T-helper 1 cell (primary cell): ENCODE data around the gene ZNF608.

Experiments
- DNase-seq, 5 donors: peaks; one replicate each; pipeline ENCODE4 v3.0.0-alpha.2; 2012 to 2020

ZNF608 gene

DNA sequence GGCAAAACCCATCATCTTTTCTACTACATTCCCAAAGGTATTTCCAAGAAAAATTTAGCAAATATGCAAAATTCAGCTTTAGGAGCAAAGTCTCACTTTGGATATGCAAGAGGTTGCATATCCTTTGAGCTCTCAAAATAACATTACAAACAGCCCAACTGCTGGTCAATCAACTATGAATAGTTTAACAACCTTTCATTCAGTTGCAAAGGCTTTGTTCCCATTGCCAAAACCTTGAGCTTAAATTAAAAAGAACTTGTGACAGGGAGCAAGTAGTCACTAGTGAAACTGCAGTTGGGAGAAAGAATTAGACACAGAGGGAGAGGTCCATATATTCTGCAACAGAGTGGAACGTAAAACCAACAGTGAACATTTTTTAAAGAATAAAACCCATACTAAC, 8.8 kb downstream of the ZNF608 start:
- no peak for DNase-seq

DNA sequence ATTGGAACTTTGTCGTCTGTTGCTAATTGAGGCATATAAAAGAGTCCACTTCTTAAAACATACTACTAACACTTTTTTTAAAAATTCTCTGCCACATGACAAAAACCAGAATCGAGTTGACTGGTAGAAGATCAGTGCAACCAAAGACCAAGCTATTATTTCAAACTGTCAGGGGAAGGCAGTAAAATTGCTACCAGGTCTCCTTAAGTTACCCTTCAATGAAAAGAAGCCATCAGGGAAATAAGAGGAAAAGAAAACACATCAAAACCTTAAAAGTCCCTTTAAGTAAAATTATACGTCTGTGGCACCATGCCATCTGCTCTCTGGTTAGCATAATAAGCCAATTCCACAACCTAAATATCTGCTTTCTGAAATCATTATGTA, 9.6 kb downstream of the ZNF608 start:
- DNase-seq, result no peak

DNA sequence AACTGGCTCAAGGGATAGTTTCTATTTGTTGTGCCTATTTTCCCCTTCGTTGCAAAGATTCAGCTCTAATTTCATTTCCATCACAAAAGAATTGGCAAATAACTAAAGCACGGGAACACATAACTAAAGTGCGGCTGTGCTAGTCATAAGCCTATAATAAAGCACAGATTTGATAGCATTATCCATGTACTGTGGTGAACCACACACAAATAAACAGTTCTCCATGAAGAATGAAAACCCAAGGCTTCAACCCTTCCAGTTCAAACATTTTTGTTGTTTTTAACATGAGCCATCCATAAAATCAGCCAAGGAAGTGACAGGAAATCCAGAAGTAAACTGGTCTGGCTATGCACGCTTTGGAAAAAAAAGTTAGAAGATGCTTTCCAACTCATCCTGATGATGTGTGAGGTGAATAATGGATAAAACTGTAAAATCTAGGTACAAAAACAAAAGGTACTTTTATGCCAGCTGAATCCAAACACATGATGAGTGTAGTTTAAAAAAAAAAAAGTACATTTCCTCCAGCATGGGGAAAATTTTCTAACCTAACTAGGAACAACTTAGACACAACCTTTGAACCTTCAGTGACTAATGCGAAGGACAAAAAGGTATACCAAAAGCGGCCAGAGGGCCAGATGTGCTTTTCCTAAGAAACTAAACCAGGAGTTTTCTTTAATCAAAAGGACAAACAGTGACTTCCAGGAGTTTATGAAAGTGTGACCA, 10.2 kb downstream of the ZNF608 start:
- no peak for DNase-seq

DNA sequence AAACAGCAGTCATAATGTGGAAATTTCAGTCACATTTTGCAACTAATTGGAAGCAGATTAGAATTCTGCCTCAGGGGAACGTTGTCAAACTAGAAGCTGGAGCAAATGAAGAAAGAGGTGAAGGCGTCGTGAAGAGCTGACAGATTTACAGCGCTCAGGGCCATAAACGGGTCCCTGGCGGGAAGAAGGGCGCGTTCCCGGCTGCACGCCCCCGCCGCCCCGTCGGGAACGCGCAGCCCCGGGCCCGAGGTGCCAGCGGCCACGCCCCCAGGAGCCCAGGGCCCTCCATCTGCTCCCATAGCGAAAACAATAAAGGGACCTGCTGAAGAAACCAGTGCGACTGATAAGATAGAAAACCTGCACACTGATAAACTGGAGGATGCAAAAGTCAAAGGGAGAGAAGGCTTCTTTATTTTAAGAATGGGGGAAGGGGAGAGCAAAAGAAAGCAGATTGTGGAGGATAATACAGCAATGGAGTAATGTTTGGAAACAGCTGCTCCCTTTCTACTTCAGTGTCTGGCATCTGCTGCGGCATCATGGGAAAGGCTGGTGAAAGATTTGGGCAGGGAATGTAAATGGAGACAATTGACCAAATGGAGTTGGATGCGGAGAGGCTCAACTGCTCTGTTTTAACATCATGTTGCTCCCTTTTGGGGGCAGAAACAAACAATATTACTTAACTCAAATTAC, 11.1 kb downstream of the ZNF608 start:
- no peak for DNase-seq

DNA sequence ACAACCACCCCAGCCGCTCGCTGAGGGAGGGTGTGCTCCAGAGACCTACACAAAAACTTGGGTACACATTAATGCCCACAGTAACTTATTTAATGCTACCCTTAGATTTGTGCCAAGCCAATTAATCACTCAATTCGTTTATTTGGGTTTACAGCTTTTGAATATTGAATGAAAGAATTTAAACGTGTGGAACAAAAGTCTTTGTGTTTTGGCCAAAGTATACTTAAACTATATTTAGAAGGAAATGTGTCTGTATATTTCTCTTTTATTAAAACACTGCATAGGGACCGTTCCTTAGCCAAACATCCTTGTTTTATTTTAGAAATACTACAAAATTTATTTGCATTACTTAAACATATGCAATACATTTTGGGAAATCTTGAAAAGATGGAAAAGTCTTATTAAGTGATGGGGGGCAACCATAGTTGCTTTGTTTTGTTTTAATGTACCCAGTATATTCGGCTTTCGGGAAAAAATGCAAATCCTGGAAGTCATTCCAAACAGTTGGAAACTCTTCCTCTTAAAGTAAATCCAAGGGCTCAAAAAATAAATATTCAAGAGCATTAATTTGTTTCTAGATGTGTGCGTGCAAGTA, 11.8 kb downstream of the ZNF608 start:
- DNase-seq, result no peak

DNA sequence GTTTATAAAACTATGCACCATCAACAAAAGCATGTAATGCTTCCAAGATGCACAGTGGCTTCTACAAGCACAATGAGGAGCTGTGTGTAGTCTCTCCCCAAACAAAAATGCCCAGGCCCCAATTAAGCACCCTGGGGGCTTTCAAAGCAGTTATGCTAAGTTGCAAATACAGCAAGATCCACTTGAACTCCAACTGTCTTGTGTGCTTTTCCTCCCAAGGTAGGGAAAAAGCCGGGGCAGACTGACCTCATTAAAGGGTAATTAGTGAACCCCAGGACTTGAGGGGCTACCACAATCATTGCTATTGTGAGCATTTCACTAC, 13.1 kb downstream of the ZNF608 start:
- DNase-seq, result no peak

DNA sequence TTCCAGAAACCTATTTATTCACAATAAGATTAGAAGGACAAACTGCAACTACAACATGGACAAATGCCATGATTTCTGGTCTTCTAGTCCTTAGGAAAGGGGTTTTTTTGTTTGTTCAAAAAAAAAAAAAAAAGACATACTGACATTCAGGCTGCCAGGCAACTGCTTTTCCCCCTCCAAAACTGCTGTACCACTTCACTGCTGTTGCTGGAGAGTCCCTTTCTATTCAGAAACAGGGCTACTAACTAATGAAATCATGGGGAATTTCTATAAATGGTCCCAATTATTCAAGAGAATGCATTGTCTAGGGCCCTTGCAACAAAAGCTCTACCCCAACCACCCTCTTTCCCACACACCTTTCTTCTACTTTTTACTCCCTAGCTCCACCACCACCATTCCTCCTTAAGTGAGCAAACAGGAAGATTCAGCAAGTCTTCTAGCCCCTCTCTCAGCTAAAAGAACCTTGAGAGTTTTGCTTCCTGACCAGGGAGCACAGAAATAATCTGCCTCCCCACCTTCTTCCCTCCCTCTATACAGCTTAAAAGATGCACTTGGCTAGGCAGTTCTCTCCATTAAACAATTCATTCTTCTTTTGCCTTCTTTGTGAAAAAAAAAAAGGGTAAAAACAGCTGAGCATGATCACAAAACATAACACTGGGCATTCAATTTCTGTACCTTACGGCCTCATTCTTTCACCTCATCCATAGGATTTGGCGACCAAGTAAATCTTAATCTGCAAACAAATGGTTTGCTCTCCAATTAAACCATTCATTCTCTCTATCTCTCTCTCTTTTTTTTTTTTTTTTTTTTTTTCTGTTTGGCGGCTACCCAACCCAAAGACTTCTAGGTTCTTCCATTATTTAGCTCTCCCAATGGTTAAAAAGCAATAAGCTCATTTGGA, 13.8 kb downstream of the ZNF608 start:
- no peak for DNase-seq

DNA sequence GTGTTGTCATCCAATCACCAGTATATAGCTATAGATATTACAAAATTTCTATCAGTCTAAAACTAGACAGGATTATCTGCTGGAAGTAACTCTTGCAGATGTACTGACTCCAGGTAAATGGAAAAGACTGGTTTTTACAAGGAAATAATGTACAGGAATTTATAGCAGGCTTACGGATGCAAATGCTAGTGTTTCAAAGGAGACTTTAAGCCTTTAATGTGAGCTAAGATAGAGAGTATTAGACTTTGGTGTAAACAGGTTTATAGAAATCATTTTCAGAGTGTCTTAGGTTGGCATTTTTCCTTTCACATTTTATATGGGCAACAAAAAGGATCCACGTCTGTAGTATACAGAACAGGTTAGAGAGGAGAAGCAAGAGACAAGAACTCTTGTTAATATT, 16.1 kb downstream of the ZNF608 start:
- no peak for DNase-seq

DNA sequence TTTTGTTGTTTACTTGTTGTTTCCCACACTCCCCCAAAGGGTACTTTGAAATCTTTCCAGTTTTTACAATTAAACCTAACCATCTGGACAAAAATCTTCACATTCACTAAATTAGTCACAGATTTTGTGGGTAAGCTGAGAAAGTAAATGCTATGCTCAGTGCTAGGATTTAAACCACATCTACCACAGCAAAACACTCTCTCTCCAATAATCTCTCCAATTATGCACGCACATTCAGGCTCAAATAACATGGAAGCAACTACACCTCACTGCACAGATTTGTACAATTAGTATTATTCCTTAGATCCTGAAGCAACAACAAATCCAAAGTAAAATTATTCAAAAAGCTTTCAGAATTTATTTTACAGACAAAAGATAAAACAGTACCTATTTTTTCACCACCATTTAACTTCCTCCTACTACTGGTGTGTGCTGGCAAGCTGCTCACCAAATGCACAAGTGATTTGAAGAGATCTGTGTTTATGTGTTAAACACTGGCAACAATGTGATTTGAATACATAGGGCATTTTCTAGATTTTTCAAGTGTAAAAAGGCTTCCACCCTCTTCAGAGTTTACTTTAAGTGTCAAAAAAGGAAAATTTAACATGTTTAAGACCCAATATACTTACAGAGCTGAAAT, 16.6 kb downstream of the ZNF608 start:
- no peak for DNase-seq

DNA sequence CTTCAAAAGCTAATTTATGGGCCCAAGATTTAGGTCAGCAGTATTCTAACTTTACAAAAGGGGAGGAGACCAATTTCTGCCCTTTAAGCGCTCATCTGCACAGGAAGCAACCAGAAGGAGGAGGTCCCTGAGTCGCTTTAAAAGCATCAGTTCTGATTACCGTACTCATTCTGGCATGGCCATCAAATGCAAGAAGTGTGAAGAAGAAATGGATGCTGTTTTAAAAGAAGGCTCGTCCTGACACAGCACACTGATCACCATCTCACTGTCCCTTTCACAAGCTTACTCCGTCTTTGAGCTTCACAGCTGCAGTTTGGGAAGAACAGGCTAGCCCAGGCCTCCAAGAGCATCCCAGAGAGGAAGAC, 17.5 kb downstream of the ZNF608 start:
- DNase-seq, result no peak

DNA sequence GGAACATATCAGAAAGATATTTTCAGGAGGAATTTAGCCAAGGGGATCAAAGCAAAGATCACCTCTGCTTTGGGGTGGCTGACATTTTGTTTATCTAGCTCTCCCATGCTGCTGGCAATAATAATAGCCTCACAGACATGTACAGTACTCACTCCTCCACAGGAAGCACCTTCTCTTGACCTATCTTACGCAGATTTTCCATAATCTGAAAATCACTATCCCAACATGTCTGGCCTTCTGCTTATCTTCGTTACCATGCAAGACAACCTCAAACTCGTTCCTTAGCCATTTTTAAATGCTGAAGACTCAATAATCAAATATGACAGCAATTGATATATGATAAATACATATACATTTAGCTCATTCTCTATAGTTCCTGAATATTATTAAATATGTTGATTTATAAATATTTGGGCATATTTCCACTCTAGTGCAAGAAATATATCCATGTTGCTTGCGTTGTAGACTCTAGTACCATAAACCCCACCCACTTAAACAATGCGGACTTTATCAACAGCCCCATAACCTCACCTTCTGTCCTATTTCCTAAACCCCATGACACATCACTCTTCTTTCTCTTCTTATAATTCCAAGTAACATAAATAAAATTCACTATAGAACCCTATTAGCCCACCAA, 18.0 kb downstream of the ZNF608 start:
- DNase-seq, result no peak

DNA sequence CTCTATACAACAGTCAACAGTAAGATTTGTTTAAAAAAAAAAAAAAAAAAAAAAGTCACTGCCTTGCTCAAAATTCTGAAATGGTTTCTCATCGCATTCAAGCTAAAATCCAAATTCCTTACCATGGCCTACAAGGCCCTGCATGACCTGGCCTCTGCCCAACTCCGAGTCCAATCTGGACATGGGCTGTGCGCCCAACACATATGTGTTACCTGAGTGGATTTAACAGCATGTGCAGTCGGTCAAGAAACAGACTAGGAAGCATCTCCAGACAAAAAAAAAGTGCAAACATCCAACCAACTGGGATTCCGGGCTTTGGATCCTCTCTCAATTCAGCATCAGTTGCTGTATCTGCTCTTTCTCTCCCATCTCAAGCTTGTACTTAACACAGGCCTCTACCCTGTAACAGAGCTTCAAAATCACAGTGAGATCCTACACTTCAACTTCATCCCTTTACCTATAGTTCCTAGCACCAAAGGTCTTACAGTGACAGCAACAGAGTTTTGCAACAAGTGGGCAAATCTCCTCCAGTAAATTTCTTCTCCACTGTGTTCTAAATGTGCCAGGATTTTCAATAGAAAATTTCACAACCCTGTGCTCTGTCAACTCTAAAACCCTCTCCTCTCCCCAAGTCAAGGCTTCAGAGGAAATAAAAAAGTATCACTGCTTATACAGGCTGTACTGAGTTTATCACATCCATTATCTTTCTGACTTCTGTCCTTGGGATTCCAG, 19.6 kb downstream of the ZNF608 start:
- DNase-seq, result no peak

DNA sequence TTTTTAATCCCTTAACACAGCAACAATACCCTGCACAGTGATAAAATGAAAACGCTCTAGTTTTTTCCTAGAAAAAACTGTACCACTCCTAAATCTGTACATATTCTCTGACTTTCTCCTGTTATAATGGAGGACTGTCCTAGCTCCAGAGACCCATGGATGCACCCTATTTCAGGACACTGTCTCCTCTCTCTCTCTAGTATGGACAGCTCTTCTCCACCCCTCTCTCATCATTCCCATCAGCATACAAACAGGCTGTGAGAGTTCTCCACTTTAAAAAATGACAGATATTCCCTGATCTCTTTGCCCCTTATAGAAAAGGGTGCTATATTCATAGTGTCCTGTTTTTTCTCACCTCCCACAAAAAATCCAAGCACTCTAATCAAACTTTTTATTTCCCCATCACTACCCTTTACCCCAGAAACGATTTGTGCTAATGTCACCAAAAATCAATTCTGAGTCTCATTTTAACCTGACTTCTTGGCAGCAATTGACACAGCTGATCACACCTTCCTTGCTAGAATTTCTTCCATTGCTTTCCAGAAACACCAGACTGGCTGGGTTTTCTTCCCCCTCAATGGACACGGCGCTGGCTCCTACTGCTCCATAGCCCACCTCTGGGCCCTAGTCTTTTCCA, 20.7 kb downstream of the ZNF608 start:
- DNase-seq, result no peak

DNA sequence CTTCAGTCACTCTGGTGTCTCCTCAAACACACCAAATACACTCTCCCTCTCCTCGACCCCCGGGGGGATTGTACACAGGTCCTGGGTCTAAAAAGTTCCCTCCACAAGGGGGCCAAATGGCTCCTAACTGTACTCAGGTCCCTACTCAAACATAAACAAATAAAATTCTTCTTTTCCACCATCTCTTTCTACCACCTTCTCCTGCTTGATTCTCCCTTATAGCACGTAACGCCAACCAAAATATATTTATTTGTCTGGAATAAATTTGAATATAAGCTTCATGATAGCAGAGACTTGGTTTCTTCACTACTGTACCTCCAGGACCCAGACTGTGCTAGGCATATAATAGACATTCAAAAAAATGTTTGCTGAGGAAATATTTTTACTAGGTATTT, 21.4 kb downstream of the ZNF608 start:
- no peak for DNase-seq

DNA sequence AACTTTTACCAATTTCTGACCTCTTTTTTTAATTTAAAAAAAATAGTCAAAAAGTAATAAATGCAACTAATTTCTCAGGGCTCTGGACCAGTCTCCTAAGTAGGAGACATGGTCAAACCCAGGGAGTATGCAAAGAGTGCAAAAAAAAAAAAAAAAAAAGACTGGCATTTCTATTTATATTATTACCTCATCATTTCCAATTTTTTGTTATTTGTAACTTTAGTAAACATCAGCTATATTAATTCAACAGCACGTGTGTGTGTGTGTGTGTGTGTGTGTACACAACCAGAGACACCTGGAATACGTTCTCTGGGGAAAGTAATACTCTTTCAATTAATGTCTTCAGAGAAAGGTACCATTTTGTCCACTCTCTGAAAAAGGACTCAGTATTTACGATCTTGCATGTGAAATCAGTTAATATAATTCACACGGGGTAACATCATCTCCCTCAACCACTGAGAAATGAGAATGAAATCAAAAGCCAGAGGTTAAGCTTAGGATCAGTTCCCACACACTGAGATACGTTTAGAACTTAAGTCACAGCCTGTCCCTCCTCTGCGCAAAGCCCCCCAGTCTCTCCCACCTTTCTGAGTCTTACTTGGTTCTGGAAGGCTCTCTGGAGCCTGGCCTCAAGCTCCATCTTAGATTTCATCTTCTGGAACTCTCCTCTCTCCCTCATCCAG, 21.9 kb downstream of the ZNF608 start:
- DNase-seq, result no peak

DNA sequence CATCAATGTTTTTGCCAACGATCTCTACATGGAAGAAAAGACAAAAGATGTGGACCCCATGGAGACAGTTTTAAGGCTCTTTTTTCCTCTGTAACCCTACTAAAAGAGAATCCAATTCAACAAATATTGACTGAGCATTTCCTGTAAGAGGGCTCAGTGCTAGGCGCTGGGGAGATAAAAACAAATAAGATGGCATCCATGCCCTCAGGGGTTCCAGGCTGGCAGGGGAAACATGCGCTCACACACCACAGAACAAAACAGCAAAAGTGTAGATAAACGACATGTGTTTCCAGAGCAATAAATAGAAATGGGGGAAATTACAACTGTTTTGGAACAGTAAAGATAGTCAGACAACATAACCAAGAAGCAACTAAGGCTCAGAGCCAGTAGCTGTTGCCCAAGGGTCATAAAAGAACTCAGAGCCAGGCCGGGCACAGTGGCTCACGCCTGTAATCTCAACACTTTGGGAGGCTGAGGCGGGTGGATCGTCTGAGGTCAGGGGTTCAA, 25.2 kb downstream of the ZNF608 start:
- no peak for DNase-seq

DNA sequence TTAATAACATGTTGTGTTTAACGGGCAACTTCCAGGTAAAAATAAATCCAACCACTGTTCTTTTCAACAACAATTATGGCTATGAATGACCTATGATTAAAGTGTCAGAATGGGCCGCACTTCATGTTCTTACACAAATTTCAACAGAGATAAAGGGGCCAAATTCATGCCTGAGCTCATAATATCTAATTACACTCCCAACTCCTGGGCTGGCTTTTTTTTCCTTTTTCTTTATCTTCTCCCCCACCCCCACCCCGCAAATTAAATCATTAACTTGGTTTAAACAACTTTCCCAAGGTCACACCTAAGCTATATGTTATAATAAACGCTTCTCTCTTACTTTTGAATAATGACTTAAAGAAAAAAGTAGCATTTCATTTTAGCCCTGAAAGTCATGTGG, 25.8 kb downstream of the ZNF608 start:
- no peak for DNase-seq

DNA sequence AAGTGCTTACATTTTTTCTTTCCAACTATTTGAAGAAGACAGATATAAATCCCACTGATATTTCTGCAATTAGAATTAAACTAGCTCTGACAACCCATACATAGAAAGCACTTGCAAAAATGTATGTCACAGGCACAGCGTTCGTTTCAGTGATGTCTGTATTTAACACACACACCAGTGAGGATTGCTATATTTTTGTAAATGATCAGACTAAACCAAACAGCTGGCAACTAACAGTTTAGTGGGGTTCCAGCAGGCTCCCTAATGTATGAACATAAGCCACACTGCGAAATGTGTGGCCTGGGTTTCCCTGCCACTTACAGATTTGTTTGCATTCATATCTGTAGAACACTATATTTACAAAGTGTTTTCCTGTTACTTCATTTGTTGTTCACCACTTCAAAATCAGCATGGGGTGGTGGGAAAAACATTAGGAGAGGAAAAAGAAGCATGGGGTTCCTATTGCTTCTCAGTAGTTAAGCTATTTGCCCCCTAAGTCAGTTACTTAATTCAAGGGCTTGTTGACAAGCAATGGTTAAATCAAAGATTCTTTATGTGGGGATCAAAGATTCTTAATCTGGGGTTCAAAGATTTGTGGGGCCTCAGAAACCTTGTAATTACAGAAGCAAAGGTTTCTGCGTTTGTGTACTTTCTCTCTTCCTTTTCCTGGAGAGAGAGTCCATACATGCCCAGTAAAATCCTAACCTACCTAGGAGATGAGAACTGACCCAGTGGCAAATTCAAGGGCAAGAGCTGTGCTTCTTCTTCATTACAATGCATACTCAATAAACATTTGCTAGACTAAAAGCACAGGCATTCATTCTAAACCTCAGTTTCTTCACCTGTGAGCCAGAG, 27.1 kb downstream of the ZNF608 start:
- DNase-seq, result no peak

DNA sequence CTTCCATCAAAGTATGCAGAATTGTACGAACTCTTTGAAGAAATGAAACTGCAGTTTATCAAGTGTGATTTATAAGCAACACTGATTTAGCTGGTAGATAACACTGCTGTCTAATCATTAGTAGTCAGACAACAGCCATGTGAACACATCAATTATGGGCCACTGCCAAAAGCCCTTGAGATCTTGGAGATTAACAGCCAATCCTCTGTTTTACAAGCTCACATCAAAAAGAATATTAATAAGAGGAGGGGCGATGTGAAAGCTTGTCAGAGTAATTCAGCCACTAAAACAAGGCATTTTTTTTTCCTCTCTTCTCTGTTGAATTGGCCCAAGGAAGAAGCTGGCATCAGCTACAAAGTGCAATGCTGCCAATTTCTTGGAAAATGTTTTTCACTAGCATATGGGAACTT, 28.1 kb downstream of the ZNF608 start:
- no peak for DNase-seq
